ENCODE results near the gene INS. TPM values are rescaled to one million over a fixed set of nuclear protein-coding genes. Genes with fewer than 3 reads are reported as not detected.
"Not testable (repeated sequence)": the region's sequence is repeated elsewhere in the genome, so short reads cannot be mapped to it uniquely, and the experiment has no call there.

Gene INS
- total RNA-seq, 1 donor from 2014 or later = not detected

- TF ChIP-seq CTCF (IDR thresholded peaks at IDR 0.05; ENCODE audit: borderline replicate concordance) = no peak
- H3K27ac ChIP-seq (replicated peaks) = no peak overlapping the region
- H3K4me1 ChIP-seq = no peaks in the 10 kb centered on the region
- no peak for DNase-seq
- no peak overlapping the region for H3K4me3 ChIP-seq
- no peaks in the 10 kb centered on the region for H3K9me3 ChIP-seq (replicated peaks)
- H3K27me3 ChIP-seq (ENCODE audit: low read depth) = peaks cover 81% of the 10 kb centered on the region
- intact Hi-C loops (cut with micrococcal nuclease) = loop anchor here (10.0 kb wide), 1 partner anchor 714 kb away; no protein-coding TSS in a partner anchor
- H3K36me3 ChIP-seq = no peaks in the 10 kb centered on the region
Measured at GRCh38 chr11:2180789-2181370, 19.9 kb upstream of the INS start.

GRCh38 chr11:2180347-2180746, 19.3 kb upstream of the INS start:
- no peak overlapping the region for H3K4me3 ChIP-seq
- no peaks in the 10 kb centered on the region for H3K9me3 ChIP-seq (replicated peaks)
- peaks cover 3% of the 10 kb centered on the region for H3K4me1 ChIP-seq
- no peak for TF ChIP-seq CTCF (IDR thresholded peaks at IDR 0.05; ENCODE audit: borderline replicate concordance)
- intact Hi-C loops (cut with micrococcal nuclease) = loop anchor here (10.0 kb wide), 1 partner anchor 714 kb away; no protein-coding TSS in a partner anchor
- no peak for DNase-seq
- no peak overlapping the region for H3K27ac ChIP-seq (replicated peaks)
- H3K27me3 ChIP-seq (ENCODE audit: low read depth) = peaks cover 75% of the 10 kb centered on the region
- no peaks in the 10 kb centered on the region for H3K36me3 ChIP-seq

GRCh38 chr11:2179516-2179915, 18.5 kb upstream of the INS start:
- no peak for TF ChIP-seq CTCF (IDR thresholded peaks at IDR 0.05; ENCODE audit: borderline replicate concordance)
- Histone ChIP-seq H3K9me3 (replicated peaks) (no peaks in the 10 kb centered on the region), H3K27me3 (ENCODE audit: low read depth) (peaks cover 69% of the 10 kb centered on the region), H3K27ac (replicated peaks) (no peak overlapping the region), H3K4me3 (no peak overlapping the region), H3K4me1 (peaks cover 4% of the 10 kb centered on the region), H3K36me3 (no peaks in the 10 kb centered on the region)
- no peak for DNase-seq
- intact Hi-C loops (cut with micrococcal nuclease) = no loop called here

- no peak overlapping the region for H3K4me3 ChIP-seq
- peaks cover 4% of the 10 kb centered on the region for H3K4me1 ChIP-seq
- no peaks in the 10 kb centered on the region for H3K9me3 ChIP-seq (replicated peaks)
- no peaks in the 10 kb centered on the region for H3K36me3 ChIP-seq
- H3K27me3 ChIP-seq (ENCODE audit: low read depth) = peaks cover 68% of the 10 kb centered on the region
- intact Hi-C loops (cut with micrococcal nuclease) = no loop called here
- no peak for DNase-seq
- no peak for TF ChIP-seq CTCF (IDR thresholded peaks at IDR 0.05; ENCODE audit: borderline replicate concordance)
- no peak overlapping the region for H3K27ac ChIP-seq (replicated peaks)
Measured at GRCh38 chr11:2178906-2179494, 18.0 kb upstream of the INS start.

GRCh38 chr11:2178055-2178773, 17.2 kb upstream of the INS start:
- H3K4me3 ChIP-seq; H3K27ac ChIP-seq (replicated peaks); H3K9me3 ChIP-seq (replicated peaks); intact Hi-C loops (cut with micrococcal nuclease); H3K4me1 ChIP-seq; H3K36me3 ChIP-seq; DNase-seq: not testable (repeated sequence)
- peaks cover 60% of the 10 kb centered on the region for H3K27me3 ChIP-seq (ENCODE audit: low read depth)

- Histone ChIP-seq H3K36me3 (no peaks in the 10 kb centered on the region), H3K9me3 (replicated peaks) (no peaks in the 10 kb centered on the region), H3K4me3 (no peak overlapping the region), H3K27me3 (ENCODE audit: low read depth) (peaks cover 50% of the 10 kb centered on the region), H3K27ac (replicated peaks) (no peak overlapping the region), H3K4me1 (peaks cover 4% of the 10 kb centered on the region)
- intact Hi-C loops (cut with micrococcal nuclease) = no loop called here
- no peak for TF ChIP-seq CTCF (IDR thresholded peaks at IDR 0.05; ENCODE audit: borderline replicate concordance)
- no peak for DNase-seq
Measured at GRCh38 chr11:2177076-2177475, 16.1 kb upstream of the INS start.

Measured in left ventricle myocardium inferior (tissue), 1 donor.